Activated CD4-positive, alpha-beta T cell treated with anti-CD3 and anti-CD28 coated beads for 4 hours (primary cell): ENCODE data around the gene SBK2.
"Not testable (repeated sequence)": the region's sequence is repeated elsewhere in the genome, so short reads cannot be mapped to it uniquely, and the experiment has no call there.

Experiments
- DNase-seq, 2 donors: peaks; one replicate each; pipeline ENCODE4 v3.0.0-alpha.2; 2020

SBK2 gene

GRCh38 chr19:55536951-55537740, at the start of gene SBK2:
Gene SBK2 (minus strand): TSS chr19:55537133. CDS start chr19:55536294, 839 bp downstream.
- no peak for DNase-seq

GRCh38 chr19:55585658-55586339, 48.9 kb upstream of the SBK2 start:
- DNase-seq: peak; percentile 32 to 41

- DNase-seq: no peak
These were observed 47.9 kb upstream of the SBK2 start for GRCh38 chr19:55584871-55585270.

- DNase-seq: not testable (repeated sequence)
These were observed 47.0 kb upstream of the SBK2 start for GRCh38 chr19:55583897-55584296.

GRCh38 chr19:55582284-55582683, 45.4 kb upstream of the SBK2 start:
- DNase-seq: not testable (repeated sequence)

- DNase-seq: no peak
These were observed 44.9 kb upstream of the SBK2 start for GRCh38 chr19:55581823-55582223.

- DNase-seq: no peak
These were observed 44.4 kb upstream of the SBK2 start for GRCh38 chr19:55581145-55581822.

- DNase-seq: peak; percentile 64 to 71
These were observed 43.8 kb upstream of the SBK2 start, which contains the start of gene ZNF579 for GRCh38 chr19:55580628-55581144. Gene ZNF579 (minus strand): TSS chr19:55580848. CDS start chr19:55579639, 1,209 bp downstream.

GRCh38 chr19:55579766-55580621, 43.1 kb upstream of the SBK2 start:
- DNase-seq: no peak

- DNase-seq: no peak
These were observed 42.1 kb upstream of the SBK2 start for GRCh38 chr19:55578761-55579747.

- DNase-seq: no peak
These were observed 41.3 kb upstream of the SBK2 start for GRCh38 chr19:55578031-55578760.

GRCh38 chr19:55576746-55577145, 39.8 kb upstream of the SBK2 start:
- DNase-seq: no peak

GRCh38 chr19:55573929-55574328, 37.0 kb upstream of the SBK2 start:
- not testable (repeated sequence) for DNase-seq

- not testable (repeated sequence) for DNase-seq
These were observed 32.5 kb upstream of the SBK2 start for GRCh38 chr19:55569477-55569876.

GRCh38 chr19:55567708-55568328, 30.9 kb upstream of the SBK2 start:
- DNase-seq: no peak

GRCh38 chr19:55566823-55567222, 29.9 kb upstream of the SBK2 start:
- DNase-seq: no peak

- no peak for DNase-seq
These were observed 26.3 kb upstream of the SBK2 start for GRCh38 chr19:55563261-55563690.

- no peak for DNase-seq
These were observed 22.8 kb upstream of the SBK2 start for GRCh38 chr19:55559684-55560083.

GRCh38 chr19:55554741-55555152, 17.8 kb upstream of the SBK2 start:
- no peak for DNase-seq

GRCh38 chr19:55554302-55554701, 17.4 kb upstream of the SBK2 start:
- no peak for DNase-seq
